Loucy (cell line): Measurements from ENCODE around the gene DHRS12.
A peak's percentile ranks its signal among the peaks of the same experiment; 100 is the strongest.

ENCODE experiments used
- H2AFZ ChIP-seq: fragments of 200-600 bp; sonication (generic); 2 replicates; pipeline ENCODE4 v1.6.0; 2016; ENCODE audit warnings: antibody characterized with exemption, mild to moderate bottlenecking, low read length, moderate library complexity
- H3F3A ChIP-seq: fragments of 200-600 bp; 2 replicates; pipeline ENCODE4 v1.6.0; 2016; ENCODE audit warnings: antibody characterized with exemption, low read depth, mild to moderate bottlenecking
- H3K27me3 ChIP-seq: fragments of 200-600 bp; sonication (generic); 2 replicates; pipeline ENCODE4 v1.6.1; 2014; ENCODE audit warnings: low read length, mild to moderate bottlenecking; ENCODE audit not compliant: insufficient read depth, poor library complexity, severe bottlenecking
- H3K36me3 ChIP-seq: fragments of 200-600 bp; sonication (generic); 2 replicates; pipeline ENCODE4 v1.6.1; 2016; ENCODE audit warnings: low read length; ENCODE audit not compliant: insufficient read depth
- H3K4me1 ChIP-seq: fragments of 200-600 bp; sonication (generic); 2 replicates; pipeline ENCODE4 v1.5.1; 2014; ENCODE audit warnings: low read length, mild to moderate bottlenecking; ENCODE audit not compliant: insufficient read depth, poor library complexity, severe bottlenecking
- H3K4me2 ChIP-seq: fragments of 200-600 bp; sonication (generic); 2 replicates; pipeline ENCODE4 v1.6.0; 2014; ENCODE audit warnings: antibody characterized with exemption, low read length, low read depth, mild to moderate bottlenecking; ENCODE audit not compliant: poor library complexity, severe bottlenecking
- H3K4me3 ChIP-seq: fragments of 200-600 bp; sonication (generic); 2 replicates; pipeline ENCODE4 v1.5.1; 2014; ENCODE audit warnings: low read length, mild to moderate bottlenecking, mixed read lengths; ENCODE audit not compliant: poor library complexity, severe bottlenecking
- H3K79me2 ChIP-seq: fragments of 200-600 bp; sonication (generic); 2 replicates; pipeline ENCODE4 v1.6.1; 2014; ENCODE audit warnings: low read length; ENCODE audit not compliant: insufficient read depth
- H3K9ac ChIP-seq: fragments of 200-600 bp; sonication (generic); 2 replicates; pipeline ENCODE4 v1.6.0; 2014; ENCODE audit warnings: mild to moderate bottlenecking, low read depth, low read length, moderate library complexity; ENCODE audit not compliant: poor library complexity, severe bottlenecking
- H3K9me2 ChIP-seq: fragments of 200-600 bp; sonication (generic); replicated peaks from 2 replicates; pipeline ENCODE4 v1.6.1; 2016; ENCODE audit warnings: low read depth, low read length, mixed read lengths
- H3K9me3 ChIP-seq: fragments of 200-600 bp; sonication (generic); 2 replicates; pipeline ENCODE4 v1.6.1; 2014; ENCODE audit warnings: mild to moderate bottlenecking, antibody characterized with exemption, low read length, low read depth; ENCODE audit not compliant: insufficient read depth
- H4K20me1 ChIP-seq: fragments of 200-600 bp; sonication (generic); 2 replicates; pipeline ENCODE4 v1.6.0; 2014; ENCODE audit warnings: antibody characterized with exemption, low read length, mild to moderate bottlenecking; ENCODE audit not compliant: insufficient read depth, poor library complexity, severe bottlenecking
- EZH2phosphoT487 ChIP-seq: fragments of 200-600 bp; IDR thresholded peaks from 2 replicates; pipeline ENCODE4 v1.6.1; 2018; ENCODE audit warnings: antibody characterized with exemption, mild to moderate bottlenecking, moderate library complexity, borderline replicate concordance
- TF ChIP-seq, protein P1 (sequence below): fragments of 200-600 bp; sonication (generic); conservative IDR thresholded peaks from 2 replicates; pipeline ENCODE4 v1.5.1; 2014; ENCODE audit warnings: mild to moderate bottlenecking, antibody characterized with exemption, low read length

DHRS12 gene

DNA sequence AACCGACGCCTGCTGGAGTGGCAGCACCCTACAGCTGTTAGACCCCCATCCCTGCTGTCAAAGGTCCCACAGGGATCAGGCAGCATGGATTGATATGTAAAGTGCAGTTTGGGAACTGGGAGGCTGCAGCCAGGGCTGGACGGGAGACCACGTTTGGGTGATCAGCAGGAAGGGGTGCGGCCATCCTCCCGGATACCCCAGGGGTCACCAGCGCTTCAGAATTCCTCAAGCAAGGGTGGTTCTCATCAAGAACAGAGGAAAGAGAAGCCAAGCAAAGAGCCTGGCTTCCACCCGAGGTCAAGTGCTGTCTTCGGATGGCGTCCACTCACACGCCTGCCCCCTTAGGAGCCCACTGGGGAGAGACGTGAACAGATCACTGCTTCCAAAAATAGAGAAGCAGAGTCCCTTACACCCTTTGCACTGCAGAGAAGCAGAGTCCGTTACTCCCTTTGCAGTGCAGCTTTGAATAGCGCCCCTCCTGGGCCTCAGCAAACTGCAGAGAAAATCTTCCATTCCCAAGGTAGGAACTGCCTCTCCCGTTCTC is 35.5 kb downstream of the DHRS12 start:
- H3K27me3 ChIP-seq = no peaks in the 10 kb centered on the region
- H3F3A ChIP-seq = no peaks in the 10 kb centered on the region
- peaks cover 14% of the 10 kb centered on the region for H3K4me1 ChIP-seq
- H2AFZ ChIP-seq = no peak overlapping the region
- H3K9me2 ChIP-seq = no peaks in the 10 kb centered on the region
- H3K4me2 ChIP-seq = no peak overlapping the region
- H4K20me1 ChIP-seq = no peaks in the 10 kb centered on the region
- H3K4me3 ChIP-seq = no peak overlapping the region
- no peaks in the 10 kb centered on the region for H3K79me2 ChIP-seq
- H3K36me3 ChIP-seq = no peaks in the 10 kb centered on the region
- TF ChIP-seq, protein P1, sequence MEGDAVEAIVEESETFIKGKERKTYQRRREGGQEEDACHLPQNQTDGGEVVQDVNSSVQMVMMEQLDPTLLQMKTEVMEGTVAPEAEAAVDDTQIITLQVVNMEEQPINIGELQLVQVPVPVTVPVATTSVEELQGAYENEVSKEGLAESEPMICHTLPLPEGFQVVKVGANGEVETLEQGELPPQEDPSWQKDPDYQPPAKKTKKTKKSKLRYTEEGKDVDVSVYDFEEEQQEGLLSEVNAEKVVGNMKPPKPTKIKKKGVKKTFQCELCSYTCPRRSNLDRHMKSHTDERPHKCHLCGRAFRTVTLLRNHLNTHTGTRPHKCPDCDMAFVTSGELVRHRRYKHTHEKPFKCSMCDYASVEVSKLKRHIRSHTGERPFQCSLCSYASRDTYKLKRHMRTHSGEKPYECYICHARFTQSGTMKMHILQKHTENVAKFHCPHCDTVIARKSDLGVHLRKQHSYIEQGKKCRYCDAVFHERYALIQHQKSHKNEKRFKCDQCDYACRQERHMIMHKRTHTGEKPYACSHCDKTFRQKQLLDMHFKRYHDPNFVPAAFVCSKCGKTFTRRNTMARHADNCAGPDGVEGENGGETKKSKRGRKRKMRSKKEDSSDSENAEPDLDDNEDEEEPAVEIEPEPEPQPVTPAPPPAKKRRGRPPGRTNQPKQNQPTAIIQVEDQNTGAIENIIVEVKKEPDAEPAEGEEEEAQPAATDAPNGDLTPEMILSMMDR = no peak
- TF ChIP-seq EZH2phosphoT487 = no peak
- no peaks in the 10 kb centered on the region for H3K9me3 ChIP-seq
- no peak overlapping the region for H3K9ac ChIP-seq

DNA sequence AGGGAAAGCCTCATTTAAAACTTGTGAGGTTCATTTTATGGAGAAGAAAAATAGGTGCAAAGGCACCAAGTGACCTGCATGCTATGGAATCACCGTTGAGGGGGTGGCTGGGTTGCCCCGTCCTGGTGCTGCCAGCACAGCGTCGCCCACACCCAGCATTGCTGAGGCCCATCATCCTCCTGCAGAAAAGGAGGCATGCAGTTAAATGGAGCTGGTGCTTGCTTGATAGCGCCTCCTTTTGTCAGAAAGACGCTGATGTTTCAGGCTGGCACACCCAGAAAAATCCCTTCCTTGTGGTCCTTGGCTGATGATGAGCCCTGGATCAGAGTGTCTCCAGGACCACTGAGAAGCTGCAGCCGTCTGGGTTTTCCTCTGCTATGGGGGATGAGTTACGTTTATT is 36.9 kb downstream of the DHRS12 start:
- TF ChIP-seq, protein P1 = peak; percentile 54
- TF ChIP-seq EZH2phosphoT487 = no peak
- Histone ChIP-seq H3K4me2 (no peak overlapping the region), H3K36me3 (peaks cover 9% of the 10 kb centered on the region; the same call in 1 of the 2 replicates), H3K4me3 (no peak overlapping the region), H2AFZ (no peak overlapping the region), H4K20me1 (no peaks in the 10 kb centered on the region), H3K9me2 (no peaks in the 10 kb centered on the region), H3K79me2 (no peaks in the 10 kb centered on the region), H3K27me3 (no peaks in the 10 kb centered on the region), H3K9ac (no peak overlapping the region), H3K4me1 (peaks cover 14% of the 10 kb centered on the region), H3K9me3 (no peaks in the 10 kb centered on the region), H3F3A (no peaks in the 10 kb centered on the region)

DNA sequence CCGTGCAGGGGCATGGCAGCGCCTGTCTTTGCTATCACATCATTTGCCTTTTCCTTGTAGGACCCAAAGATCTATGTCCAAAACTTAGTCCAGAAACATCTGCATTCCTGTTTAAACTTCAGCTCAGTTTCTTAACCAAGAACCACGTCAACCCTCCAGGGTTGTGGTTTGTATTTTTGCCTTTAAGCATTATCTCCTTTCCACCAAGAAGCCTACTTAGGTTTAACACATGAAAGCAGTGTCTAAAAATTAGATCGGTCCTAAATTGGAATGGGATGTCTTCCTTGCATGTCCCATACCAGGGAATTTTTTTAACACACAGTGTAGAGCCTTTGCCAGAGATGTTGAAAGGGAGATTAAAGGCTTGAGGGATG is 38.8 kb downstream of the DHRS12 start:
- no peaks in the 10 kb centered on the region for H3F3A ChIP-seq
- H4K20me1 ChIP-seq = no peaks in the 10 kb centered on the region
- no peaks in the 10 kb centered on the region for H3K79me2 ChIP-seq
- H2AFZ ChIP-seq = no peak overlapping the region
- no peaks in the 10 kb centered on the region for H3K9me3 ChIP-seq
- H3K36me3 ChIP-seq = peaks cover 21% of the 10 kb centered on the region; the same call in 1 of the 2 replicates
- no peak overlapping the region for H3K9ac ChIP-seq
- H3K9me2 ChIP-seq = no peaks in the 10 kb centered on the region
- no peak overlapping the region for H3K4me3 ChIP-seq
- H3K4me1 ChIP-seq = peaks cover 14% of the 10 kb centered on the region
- H3K27me3 ChIP-seq = no peaks in the 10 kb centered on the region
- TF ChIP-seq EZH2phosphoT487 = no peak
- TF ChIP-seq, protein P1 = no peak
- no peak overlapping the region for H3K4me2 ChIP-seq
